Measurements from ENCODE around the gene PSD4.

PSD4 gene

DNA sequence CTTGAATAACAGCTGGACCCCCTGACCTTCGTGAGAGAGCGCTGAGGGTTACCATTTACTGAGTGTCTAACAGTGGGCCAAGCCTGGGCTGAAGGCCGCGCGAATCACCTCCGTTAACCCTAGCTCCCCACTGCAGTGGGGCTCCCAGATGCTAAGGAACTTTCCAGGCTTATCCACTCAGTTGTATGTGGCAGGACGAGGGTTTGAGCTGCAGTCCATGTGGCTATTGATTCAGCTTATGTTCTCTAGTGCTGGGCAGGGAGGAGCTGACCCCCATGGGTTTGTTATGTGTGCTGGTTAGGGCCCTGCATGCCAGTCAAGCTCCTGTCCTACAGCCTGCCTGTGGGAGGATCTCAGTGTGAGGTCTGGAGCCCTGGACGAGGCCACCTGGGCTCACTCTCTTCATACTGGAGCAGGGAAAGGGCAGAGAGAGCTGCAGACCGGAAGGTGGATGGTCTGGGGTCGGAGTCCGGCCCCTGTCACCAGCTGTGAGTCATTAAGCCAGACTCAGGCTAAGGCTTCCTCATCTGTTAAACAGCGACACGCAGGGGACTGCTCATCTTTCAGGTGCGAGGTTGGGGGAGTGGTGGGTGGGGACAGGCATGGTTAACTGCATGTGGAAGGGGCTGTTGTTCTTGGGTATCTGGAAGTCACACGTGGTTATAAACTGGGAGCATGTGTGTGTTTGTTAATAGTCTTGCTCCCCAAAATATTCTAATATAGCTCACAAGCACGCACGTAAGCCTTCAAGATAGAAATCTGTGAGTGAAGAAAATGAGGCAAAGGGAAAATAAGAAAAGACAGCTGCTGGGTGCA, 6.6 kb downstream of the PSD4 start:
- DNase-seq (ENCODE audit: low read depth): no peak
- no peak overlapping the region for H3K4me3 ChIP-seq (ENCODE audit: low read depth, low read length)

DNA sequence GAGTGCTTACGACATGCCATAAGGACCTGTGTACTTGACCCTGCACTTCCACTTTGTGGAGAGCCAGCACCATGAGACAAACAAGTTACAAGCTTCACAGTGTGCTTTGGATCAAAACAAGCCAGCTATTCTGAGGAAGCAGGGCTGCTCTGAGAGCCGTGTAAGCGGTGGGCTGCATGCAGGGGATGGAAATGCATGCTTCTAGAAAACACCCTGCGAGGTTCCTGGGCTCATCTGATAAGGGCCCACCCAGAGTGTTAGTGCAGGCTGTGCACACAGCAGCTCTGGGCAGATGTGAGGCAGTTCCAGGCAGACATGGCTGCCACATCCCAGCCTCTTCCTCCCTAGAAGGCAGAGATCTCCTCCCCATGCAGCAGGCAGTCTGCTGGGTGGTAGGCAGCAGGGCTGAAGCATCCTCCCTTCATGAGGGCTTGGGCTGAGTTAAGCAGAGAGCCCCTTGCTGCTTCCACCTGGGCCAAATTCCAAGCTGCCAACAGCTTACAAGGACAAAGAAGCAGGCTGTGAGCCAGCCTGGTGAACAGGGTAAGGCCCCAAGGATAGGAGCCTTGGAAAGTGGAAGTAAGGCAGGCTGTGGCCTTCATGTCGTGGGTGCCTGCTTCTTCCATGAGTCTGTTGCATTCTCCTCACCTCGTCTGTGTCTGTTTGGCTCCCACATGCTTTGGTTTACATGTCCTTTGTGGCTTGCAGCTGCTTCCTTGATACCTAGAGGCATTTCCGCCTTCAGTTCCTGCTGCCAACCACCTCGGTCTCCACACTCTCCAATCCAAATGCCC, 7.7 kb downstream of the PSD4 start:
- no peak overlapping the region for H3K4me3 ChIP-seq (ENCODE audit: low read depth, low read length)
- DNase-seq (ENCODE audit: low read depth): no peak

DNA sequence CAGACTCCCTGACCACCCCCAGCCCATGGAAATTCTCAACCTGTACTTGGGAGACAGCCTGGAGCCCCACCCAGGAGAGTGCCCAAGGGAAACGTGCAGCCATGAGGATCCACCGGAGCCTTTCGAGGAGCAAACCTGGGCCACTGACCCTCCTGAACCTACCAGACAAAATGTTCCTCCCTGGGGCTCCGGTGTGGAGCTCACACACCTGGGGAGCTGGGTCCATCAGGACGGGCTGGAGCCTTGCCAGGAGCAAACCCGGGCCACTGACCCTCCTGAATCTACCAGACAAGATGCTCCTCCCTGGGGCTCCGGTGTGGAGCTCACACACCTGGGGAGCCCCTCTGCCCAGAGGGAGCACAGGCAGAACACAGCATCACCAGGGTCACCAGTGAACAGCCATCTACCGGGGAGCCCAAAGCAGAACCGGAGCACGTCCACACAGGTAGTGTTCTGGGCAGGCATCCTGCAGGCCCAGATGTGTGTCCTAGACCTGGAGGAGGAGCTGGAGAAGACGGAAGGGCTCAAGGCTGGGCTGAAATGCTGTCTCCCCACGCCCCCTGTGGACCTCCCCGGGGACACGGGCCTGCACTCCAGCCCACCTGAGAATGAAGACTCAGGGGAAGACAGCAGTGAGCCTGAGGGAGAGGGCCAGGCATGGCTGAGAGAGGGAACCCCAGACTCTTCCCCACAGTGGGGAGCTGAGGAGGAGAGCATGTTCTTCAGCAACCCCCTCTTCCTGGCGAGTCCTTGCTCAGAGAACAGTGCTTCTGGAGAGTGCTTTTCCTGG, 8.9 kb downstream of the PSD4 start:
- H3K4me3 ChIP-seq (ENCODE audit: low read depth, low read length): no peak overlapping the region
- DNase-seq (ENCODE audit: low read depth): no peak

DNA sequence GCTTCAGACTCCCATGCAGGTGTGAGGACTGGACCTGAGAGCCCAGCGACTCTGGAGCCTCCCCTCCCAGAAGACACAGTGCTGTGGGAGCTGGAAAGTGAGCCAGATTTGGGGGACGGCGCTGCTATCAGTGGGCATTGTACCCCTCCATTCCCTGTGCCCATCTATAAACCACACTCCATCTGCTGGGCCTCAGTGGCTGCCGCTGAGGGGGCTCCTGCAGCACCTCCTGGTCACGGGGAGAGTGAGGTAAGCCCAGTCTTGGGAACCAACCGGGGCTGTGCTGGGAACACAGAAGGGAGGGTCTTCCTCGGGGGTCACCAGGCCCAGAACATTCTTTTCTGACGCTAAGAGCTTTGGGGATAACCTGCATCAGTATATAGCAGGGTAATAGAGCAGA, 9.5 kb downstream of the PSD4 start:
- no peak overlapping the region for H3K4me3 ChIP-seq (ENCODE audit: low read depth, low read length)

DNA sequence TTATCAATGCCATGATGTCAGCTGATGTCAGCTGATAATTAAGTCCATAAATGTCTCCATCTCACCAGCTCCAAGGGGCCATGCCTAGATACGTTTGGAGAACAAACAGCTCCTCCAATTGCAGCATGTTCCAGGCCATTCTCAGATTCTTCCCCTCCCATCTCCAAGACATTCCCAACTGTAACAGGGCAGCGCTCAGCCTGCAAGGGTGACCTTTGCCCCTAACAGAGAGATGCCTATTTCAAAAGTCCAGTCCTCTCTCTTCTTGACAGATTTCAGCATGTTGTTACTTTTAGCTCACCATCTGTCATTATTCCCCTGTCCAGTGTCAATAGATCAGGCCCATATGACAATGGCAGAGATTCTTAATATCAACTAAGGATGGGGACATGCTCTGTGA, 9.9 kb downstream of the PSD4 start:
- no peak overlapping the region for H3K4me3 ChIP-seq (ENCODE audit: low read depth, low read length)
- no peak for DNase-seq (ENCODE audit: low read depth)

More for the DNA sequence above, 9.5 kb downstream of the PSD4 start:
- DNase-seq (ENCODE audit: low read depth): no peak

DNA sequence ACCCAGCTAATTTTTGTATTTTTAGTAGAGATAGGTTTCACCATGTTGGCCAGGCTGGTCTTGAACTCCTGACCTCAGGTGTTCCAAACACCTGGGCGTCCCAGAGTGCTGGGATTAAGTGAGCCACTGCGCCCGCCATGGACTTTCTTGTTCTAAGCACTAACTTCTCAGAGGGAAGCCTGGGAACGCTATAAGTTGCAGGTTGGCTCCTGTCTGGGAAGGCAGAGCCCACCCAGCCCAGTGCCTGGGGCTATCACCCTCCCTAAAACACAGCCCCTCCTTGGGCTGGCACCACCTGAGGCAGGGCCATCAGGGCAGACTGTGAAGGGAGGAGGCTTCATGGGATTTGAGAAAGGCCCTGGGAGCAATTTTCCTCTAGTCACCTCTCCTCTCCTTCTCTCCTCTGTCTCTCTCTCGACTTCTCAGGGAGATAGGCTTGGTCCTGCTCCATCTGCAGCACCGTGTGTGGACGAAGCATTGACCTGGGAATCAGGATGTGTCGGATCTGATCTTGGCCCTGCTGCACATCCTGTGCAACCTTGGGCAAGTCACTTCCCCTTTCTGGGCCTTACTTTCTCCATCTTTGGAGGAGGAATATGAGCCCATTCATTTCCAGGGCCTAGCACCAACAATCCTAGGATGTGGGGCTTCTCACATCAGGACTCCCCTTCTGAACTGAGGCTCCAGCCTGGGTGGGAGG, 10.9 kb downstream of the PSD4 start:
- DNase-seq (ENCODE audit: low read depth): no peak
- H3K4me3 ChIP-seq (ENCODE audit: low read depth, low read length): no peak overlapping the region

DNA sequence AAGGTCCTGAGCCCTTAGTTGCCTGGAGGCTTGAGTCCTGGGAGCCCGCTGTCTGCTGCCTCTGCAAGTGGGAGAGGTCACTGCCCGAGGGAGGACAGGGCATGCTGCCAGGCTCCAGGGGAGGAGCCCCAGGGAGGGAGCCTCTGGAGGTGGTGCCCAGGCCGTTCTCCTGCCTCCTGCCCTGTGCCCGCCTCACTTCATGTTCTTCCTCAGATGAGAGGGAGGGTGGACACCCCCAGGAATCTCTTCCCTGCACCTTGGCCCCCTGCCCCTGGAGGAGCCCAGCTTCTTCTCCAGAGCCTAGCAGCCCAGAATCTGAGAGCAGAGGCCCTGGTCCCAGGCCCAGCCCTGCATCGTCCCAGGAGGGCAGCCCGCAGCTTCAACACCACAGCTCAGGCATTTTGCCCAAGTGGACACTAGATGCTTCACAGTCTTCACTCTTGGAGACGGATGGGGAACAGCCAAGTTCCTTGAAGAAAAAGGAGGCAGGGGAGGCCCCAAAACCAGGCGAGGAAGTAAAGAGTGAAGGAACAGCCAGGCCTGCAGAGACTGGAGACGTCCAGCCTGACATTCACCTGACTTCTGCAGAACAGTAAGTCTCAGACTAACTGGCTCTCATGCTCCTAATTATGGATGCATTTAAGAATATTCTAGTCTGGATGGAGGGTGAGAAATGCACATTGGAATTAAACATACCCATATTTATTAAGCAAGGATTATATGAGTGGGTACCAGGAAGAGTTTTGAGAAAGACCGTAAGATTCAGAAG, 12.1 kb downstream of the PSD4 start:
- no peak for DNase-seq (ENCODE audit: low read depth)
- no peak overlapping the region for H3K4me3 ChIP-seq (ENCODE audit: low read depth, low read length)

DNA sequence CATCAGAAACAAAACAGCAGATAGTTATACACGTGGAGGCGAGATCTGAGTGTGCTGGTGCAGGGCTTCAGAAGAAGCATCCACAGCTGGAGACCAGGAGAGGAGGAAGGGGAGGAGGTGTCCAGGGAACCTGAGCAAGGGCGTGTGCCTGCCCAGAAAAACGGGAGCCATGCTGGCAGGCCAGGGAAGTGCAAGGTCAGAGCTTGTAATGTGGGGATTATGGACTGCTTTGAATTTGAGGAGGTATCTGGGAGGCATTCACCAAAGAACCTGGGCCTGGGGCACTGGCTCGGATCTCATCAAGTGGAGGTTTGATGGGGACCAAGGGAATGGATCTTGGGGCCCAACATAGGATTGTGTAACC, 12.6 kb downstream of the PSD4 start:
- DNase-seq (ENCODE audit: low read depth): no peak
- H3K4me3 ChIP-seq (ENCODE audit: low read depth, low read length): no peak overlapping the region

DNA sequence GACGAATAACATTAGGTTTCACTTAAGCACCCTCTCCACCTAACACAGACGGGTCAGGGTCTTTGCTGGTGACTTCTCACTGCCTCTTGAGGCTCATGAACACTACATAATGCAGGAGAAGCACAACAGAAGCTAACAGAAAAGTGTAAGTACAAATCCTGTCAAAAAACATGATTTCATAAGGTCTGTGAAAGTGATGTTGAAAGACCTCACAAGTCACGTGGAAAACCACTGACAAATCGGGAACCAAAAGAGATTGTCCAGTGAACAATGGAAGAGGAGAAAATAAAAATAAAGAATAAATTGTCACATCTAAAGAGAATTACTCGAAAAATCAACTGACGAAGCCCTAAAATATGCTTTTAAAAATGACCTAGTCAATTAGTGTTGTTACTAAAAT, 14.0 kb downstream of the PSD4 start:
- no peak for DNase-seq (ENCODE audit: low read depth)
- no peak overlapping the region for H3K4me3 ChIP-seq (ENCODE audit: low read depth, low read length)

DNA sequence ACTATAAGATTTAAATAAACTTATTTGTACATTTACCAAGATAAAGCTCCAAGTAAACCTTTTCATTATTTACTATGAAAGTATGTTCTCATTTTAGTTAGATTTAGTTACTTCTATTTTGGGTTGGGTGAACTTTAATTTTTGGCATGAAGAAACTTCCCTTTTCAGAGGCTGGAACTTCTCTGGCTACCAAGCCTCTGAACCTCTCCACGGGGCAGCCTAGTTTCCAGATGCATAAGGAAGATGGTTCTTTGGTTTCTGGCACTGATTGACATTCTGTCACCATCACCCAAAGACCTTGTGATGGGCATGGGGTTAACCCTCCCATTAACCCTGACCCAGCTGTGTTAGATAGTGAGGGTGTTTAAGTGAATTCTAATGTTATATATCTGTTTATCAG, 17.1 kb downstream of the PSD4 start:
- DNase-seq (ENCODE audit: low read depth): no peak
- H3K4me3 ChIP-seq (ENCODE audit: low read depth, low read length): no peak overlapping the region

DNA sequence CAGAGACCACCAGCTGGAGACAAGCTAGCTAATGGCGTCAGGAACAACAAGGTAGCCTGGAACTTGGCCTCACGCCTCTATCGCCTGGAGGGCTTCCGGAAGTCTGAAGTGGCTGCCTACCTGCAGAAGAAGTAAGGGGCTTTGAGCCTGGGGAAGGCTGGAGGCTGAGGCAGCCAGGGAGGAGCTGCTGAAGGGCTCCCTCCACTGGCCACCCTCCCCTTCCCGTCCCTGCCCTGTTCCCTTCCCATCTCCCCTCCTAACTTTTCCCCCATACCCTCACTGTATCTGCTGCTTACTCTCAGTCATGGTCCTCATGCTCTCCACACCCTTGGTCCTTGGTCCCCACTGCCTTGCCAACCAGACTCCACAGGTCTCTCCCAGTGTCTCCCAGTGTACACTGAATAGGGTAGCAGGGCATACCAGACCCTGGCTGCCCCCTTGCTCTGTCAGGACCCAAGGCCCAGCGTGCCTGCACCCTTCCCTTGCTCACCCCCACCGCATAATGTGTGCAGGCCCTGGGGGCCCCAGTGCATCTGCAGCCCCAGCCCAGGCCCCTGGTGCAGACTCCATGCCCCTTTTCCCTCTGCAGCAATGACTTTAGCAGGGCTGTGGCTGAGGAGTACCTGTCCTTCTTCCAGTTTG, 18.8 kb downstream of the PSD4 start:
- no peak for DNase-seq (ENCODE audit: low read depth)
- no peak overlapping the region for H3K4me3 ChIP-seq (ENCODE audit: low read depth, low read length)

DNA sequence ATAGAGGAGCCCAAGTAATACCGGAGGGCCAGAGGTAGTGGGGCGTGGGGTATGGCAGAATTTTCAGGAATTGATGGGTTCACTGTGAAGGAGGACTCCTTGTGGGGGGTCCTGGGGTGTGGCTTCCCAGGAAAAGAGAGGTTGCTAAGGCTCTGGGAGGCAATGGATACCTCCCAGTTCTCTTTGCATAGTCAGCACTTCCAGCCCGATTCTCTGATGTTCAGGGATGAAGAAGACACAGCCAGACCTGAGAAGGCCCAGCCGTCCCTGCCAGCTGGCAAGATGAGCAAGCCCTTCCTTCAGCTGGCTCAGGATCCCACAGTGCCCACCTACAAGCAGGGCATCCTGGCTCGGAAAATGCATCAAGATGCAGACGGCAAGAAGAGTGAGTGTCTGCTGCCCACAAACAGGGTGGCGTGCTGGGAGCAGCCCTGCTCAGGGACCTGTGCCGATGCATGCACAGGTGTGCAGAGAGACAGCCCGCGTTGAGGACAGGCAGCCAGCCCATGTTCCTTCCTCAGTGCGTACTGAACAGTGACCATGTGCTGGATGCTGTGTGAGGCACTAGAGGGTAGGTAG, 22.2 kb downstream of the PSD4 start:
- H3K4me3 ChIP-seq (ENCODE audit: low read depth, low read length): no peak overlapping the region
- no peak for DNase-seq (ENCODE audit: low read depth)

DNA sequence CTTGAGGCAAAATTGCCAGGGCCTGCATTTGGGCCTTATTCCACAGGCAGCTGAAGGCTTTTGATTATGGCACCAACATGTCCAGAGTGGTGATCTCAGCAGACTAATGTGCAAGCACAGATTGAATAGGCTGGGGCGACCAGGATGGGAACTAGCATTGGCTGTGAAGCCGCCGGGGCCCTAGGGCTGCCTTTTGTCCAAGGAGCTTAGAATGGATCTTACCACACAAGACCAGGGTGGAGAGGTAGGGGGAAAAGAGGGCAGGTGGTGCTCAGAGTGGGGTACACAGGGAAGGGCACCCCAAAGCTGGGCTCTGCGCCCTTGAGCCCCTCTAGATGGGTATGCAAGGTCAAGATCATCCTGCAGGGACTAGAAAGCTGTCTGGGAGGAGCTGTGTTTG, 23.1 kb downstream of the PSD4 start:
- H3K4me3 ChIP-seq (ENCODE audit: low read depth, low read length): no peak overlapping the region
- DNase-seq (ENCODE audit: low read depth): no peak

DNA sequence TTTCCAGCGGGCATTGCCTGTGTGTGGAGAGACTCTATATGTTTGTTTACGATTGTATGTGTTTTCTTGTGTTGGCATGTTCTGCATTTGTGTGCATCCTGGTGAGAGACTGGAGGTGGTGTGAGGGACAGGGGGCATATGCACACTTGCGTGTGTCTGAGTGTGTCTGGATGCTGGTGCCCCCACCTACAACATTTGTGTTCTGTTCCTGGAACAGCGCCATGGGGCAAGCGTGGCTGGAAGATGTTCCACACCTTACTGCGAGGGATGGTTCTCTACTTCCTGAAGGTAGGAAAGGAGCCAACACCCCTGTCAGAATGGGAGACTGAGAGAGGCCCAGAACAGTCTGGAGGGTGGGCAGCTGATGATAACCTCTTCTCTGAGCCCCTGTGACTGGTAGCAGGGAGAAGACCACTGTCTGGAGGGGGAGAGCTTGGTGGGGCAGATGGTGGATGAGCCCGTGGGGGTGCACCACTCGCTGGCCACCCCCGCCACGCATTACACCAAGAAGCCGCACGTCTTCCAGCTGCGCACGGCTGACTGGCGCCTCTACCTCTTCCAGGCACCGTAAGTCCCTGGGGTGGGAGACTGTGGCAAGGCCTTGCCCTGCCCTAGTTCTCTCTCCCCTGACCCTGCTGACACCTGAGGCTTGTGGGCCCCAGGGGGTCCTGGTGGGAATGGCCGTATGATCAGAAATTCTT, 23.7 kb downstream of the PSD4 start:
- no peak for DNase-seq (ENCODE audit: low read depth)
- H3K4me3 ChIP-seq (ENCODE audit: low read depth, low read length): no peak overlapping the region

DNA sequence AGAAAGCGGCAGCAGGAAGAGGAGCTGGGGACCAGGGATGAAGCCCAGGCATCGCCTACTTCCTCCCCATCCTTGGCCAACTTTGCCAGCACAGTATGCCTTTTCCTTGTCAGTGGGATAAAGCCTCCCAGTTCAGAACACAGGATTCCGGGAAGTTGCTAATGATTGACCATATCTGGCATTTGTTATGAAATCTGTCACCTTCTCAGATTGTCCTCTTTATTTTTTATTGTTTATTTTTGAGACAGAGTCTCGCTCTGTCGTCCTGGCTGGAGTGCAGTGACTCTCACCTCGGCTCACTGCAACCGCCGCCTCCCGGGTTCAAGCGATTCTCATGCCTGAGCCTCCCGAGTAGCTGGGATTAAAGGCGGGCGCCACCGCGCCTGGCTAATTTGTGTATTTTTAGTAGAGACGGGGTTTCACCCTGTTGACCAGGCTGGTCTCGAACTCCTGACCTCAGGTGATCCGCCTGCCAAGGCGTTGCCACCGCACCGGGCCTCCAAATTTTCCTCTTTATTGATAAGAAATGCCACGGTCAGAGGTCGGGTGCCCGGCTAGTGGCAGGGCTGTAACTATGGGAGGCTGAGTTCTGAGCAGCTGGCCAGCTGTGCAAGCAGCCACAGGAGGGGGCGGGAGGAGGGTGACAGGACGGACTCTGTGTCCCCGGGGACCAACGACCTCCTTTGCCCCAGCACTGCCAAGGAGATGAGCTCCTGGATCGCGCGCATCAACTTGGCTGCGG, 24.4 kb downstream of the PSD4 start:
- no peak for DNase-seq (ENCODE audit: low read depth)
- H3K4me3 ChIP-seq (ENCODE audit: low read depth, low read length): peak overlapping the region; percentile 74

DNA sequence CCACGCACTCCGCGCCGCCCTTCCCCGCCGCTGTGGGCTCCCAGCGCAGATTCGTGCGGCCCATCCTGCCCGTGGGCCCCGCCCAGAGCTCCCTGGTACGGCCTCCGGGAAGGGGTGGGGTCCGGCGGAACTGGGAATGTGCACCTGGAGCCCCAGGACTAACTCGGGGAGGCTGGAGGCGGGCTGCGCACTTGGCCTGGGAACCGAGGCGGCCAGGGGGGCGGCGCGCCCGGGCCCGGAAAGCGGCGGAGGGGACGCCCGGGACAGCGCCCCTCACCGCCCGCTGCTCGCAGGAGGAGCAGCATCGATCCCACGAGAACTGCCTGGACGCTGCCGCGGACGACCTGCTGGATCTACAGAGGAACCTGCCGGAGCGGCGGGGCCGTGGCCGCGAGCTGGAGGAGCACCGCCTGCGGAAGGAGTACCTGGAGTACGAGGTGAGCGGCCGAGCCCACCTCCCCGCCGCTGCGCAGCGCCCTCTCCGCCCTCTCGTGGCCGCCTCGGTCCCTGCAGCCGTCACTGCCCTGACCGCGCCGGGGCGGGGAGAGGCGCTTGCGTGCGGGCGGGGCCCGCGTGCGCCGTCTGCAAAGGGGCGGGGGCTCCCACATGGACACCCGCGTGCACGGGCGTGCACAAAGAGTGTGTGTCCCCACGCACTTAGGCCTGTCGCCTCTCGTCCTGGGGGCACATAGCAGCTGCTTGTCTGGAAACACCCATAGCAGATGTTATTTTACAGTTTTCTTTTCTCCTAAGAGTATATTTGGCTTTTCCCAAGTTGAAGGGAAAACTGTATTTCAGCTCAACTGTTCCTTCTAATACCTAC, 25.2 kb downstream of the PSD4 start:
- no peak for DNase-seq (ENCODE audit: low read depth)
- H3K4me3 ChIP-seq (ENCODE audit: low read depth, low read length): peak overlapping the region; percentile 74

Data from skeletal muscle cell (primary cell).